ENCODE data around the gene PANK4. TPM values are rescaled to one million over a fixed set of nuclear protein-coding genes. Genes with fewer than 3 reads are reported as not detected.
A peak's percentile ranks its signal among the peaks of the same experiment; 100 is the strongest.

The PANK4 gene
- total RNA-seq, 1 experiment from 2014 or later = 32.2 TPM

- H4K91ac ChIP-seq (ENCODE audit: insufficient read length, low read depth, low read length) = no peak overlapping the region
- no peak overlapping the region for H3K56ac ChIP-seq (ENCODE audit: insufficient read length, low read depth, low read length)
- peaks cover 25 to 29% of the 10 kb centered on the region in 2 experiments for H3K4me1 Mint-ChIP-seq
- no peaks in the 10 kb centered on the region for H3K9me3 ChIP-seq (ENCODE audit: control insufficient read depth, low read depth, low read length)
- no peak overlapping the region for H3K23ac ChIP-seq (ENCODE audit: insufficient read length, low read depth, low read length)
- H3K36me3 Mint-ChIP-seq (ENCODE audit: insufficient read depth in 1 of 3, low read depth in 3 of 3) = peaks cover 14 to 17% (median 15%) of the 10 kb centered on the region in 3 experiments
- H3K18ac ChIP-seq (ENCODE audit: insufficient read length, low read depth, low read length) = no peak overlapping the region
- peak overlapping the region; percentile 28 for H3K9ac ChIP-seq (ENCODE audit: extremely low read depth, insufficient read length, low read length)
- H3K4me3 Mint-ChIP-seq = peak overlapping the region; percentile 89 to 96
- H4K5ac ChIP-seq (ENCODE audit: insufficient read length, low read depth, low read length) = no peak overlapping the region
- peaks cover 25% of the 10 kb centered on the region; the same call in 1 of the 2 replicates for H3K79me2 ChIP-seq (ENCODE audit: insufficient read depth, low read length)
- peaks cover 11% of the 10 kb centered on the region for H3K23me2 ChIP-seq (ENCODE audit: insufficient read length, low read depth, low read length, poor library complexity, severe bottlenecking)
- no peak overlapping the region for H2BK120ac ChIP-seq (ENCODE audit: low read depth, low read length, poor library complexity, severe bottlenecking)
- H2BK20ac ChIP-seq (ENCODE audit: low read depth, low read length, poor library complexity, severe bottlenecking) = no peak overlapping the region
- H3K4ac ChIP-seq (ENCODE audit: low read depth, low read length) = no peak overlapping the region
- no peaks in the 10 kb centered on the region for H4K20me1 ChIP-seq (ENCODE audit: control insufficient read depth, insufficient read depth, insufficient read length)
- H3K27me3 ChIP-seq (ENCODE audit: insufficient read depth, low read length) = peaks cover 21% of the 10 kb centered on the region; the same call in 1 of the 2 replicates
- no peak overlapping the region for H3K27ac ChIP-seq (ENCODE audit: insufficient read length, low read depth, low read length)
- H2BK5ac ChIP-seq (ENCODE audit: insufficient read length, low read length) = no peak overlapping the region
- TF ChIP-seq CTCF (conservative IDR thresholded peaks at IDR 0.05) = no peak
- H2BK15ac ChIP-seq (ENCODE audit: low read depth, low read length) = no peak overlapping the region
- H4K8ac ChIP-seq (replicated peaks; ENCODE audit: insufficient read length, low read depth, low read length) = no peak overlapping the region
- WGBS (ENCODE audit: extremely low coverage, insufficient read length, low lambda C conversion rate) = no CpG with 5 or more reads among the region's 20 CpGs
- peaks cover 2% of the 10 kb centered on the region; the same call in 1 of the 2 replicates for H3K4me1 ChIP-seq (ENCODE audit: insufficient read depth, low read length)
- H2AFZ ChIP-seq (ENCODE audit: low read length) = no peak overlapping the region
- H3K27ac Mint-ChIP-seq = no peak overlapping the region
- H3K79me1 ChIP-seq (ENCODE audit: insufficient read depth, low read depth, low read length, poor library complexity, severe bottlenecking) = peaks cover 16% of the 10 kb centered on the region
- peak overlapping the region; percentile 69 for H3K4me2 ChIP-seq (ENCODE audit: insufficient read depth, insufficient read length, low read length)
- H3K14ac ChIP-seq (ENCODE audit: insufficient read depth, low read length) = peak overlapping the region; percentile 10; the same call in 1 of the 2 replicates
- peaks cover 37% of the 10 kb centered on the region for H3K27me3 Mint-ChIP-seq (ENCODE audit: low read depth)
- DNase-seq = no peak
- H2BK12ac ChIP-seq (ENCODE audit: insufficient read length, low read depth, low read length) = no peak overlapping the region
- H3T11ph ChIP-seq (ENCODE audit: low read length) = no peak overlapping the region
- H3K9me3 Mint-ChIP-seq = no peaks in the 10 kb centered on the region; a peak in 2 of 5 replicates
- no peak overlapping the region for H2AK5ac ChIP-seq (ENCODE audit: insufficient read length, low read length)
Observed at GRCh38 chr1:2525572-2525919, 850 bp downstream of the PANK4 start.
